K562 (cell line): ENCODE data around the gene TMEM225B. TPM values are rescaled to one million over a fixed set of nuclear protein-coding genes. Genes with fewer than 3 reads are reported as not detected.
A peak's percentile ranks its signal among the peaks of the same experiment; 100 is the strongest.

Experiments used
- ATAC-seq: fragments of 200-7000 bp; cut with Tn5 transposase; 3 replicates; pipeline ENCODE4 v1.9.1; 2020; ENCODE audit warnings: moderate library complexity
- BruUV-seq: library from RNA; stranded (reverse); fragments of 400-500 nt; replicated peaks from 2 replicates; lab custom pipeline; 2021; lab: Mats Ljungman, UMichigan
- CTCF ChIA-PET: fragments of 300-600 bp; formaldehyde crosslinking; extraction: SDS; loops from one replicate; lab custom pipeline; 2021; ENCODE audit warnings: low intra/inter-chr PET ratio; lab: Yijun Ruan, JAX
- POLR2A ChIA-PET: fragments of 300-600, 350-650 bp; sonication (Branson Sonifier 250); formaldehyde crosslinking; extraction: SDS; loops from one replicate; lab custom pipeline; 2021; ENCODE audit warnings: antibody characterized with exemption, inconsistent platforms; lab: Yijun Ruan, JAX
- DNase-seq, 4 experiments: peaks; one replicate each; pipeline versions ENCODE4 v3.0.0 to v3.0.0-alpha.2; 2011 to 2018; ENCODE audit warnings: low spot score in 3 of 4, mixed read lengths in 3 of 4; ENCODE audit errors: extremely low read depth in 1 of 4
- FAIRE-seq: peaks from 2 replicates; lab custom pipeline; 2011; peaks lifted over from hg19 to GRCh38; lab: Jason Lieb, UNC
- H2AFZ ChIP-seq: 2 replicates; pipeline ENCODE4 v1.6.0; 2011; ENCODE audit warnings: low read depth, low read length, control low read depth, inconsistent platforms
- H3K27ac ChIP-seq: fragments of 200-600 bp; 3 replicates; pipeline ENCODE4 v1.8.0; 2011; ENCODE audit warnings: low read depth, mild to moderate bottlenecking, control low read depth, inconsistent platforms, low read length, moderate library complexity, mixed read lengths; ENCODE audit errors: extremely low read depth
- H3K27me3 ChIP-seq, 2 experiments: fragments of 300-600 bp in 1 of 2; 2 replicates in 1 of 2; 3 replicates in 1 of 2; pipeline versions ENCODE4 v1.6.0 to v1.8.0; 2011; ENCODE audit warnings: inconsistent platforms in 2 of 2, low read length in 2 of 2, mild to moderate bottlenecking in 1 of 2, mixed read lengths in 1 of 2, moderate library complexity in 1 of 2; ENCODE audit not compliant: control insufficient read depth in 2 of 2, insufficient read depth in 2 of 2
- H3K36me3 ChIP-seq: fragments of 300-600 bp; 3 replicates; pipeline ENCODE4 v1.8.0; 2011; ENCODE audit warnings: mild to moderate bottlenecking, low read length, inconsistent platforms; ENCODE audit not compliant: control insufficient read depth, insufficient read depth
- H3K4me1 ChIP-seq, 2 experiments: fragments of 200-600 bp in 1 of 2; replicated peaks in 1 of 2; 2 replicates in 1 of 2; 3 replicates in 1 of 2; pipeline versions ENCODE4 v1.5.1 to v1.8.0; 2011; ENCODE audit warnings: inconsistent platforms in 2 of 2, low read length in 2 of 2, mild to moderate bottlenecking in 1 of 2, mixed read lengths in 1 of 2, moderate library complexity in 1 of 2; ENCODE audit not compliant: control insufficient read depth in 2 of 2, insufficient read depth in 2 of 2
- H3K4me2 ChIP-seq: 2 replicates; pipeline ENCODE4 v1.6.1; 2011; ENCODE audit warnings: low read length, control low read depth, inconsistent platforms, mixed read lengths; ENCODE audit not compliant: insufficient read depth
- H3K4me3 ChIP-seq: fragments of 200-600 bp; sonication (generic), shearing (Covaris generic); 2 replicates; pipeline ENCODE4 v1.5.1; 2016; ENCODE audit warnings: control low read depth, inconsistent platforms
- H3K79me2 ChIP-seq: fragments of 200-600 bp; 3 replicates; pipeline ENCODE4 v1.8.0; 2011; ENCODE audit warnings: low read length, inconsistent platforms; ENCODE audit not compliant: control insufficient read depth, insufficient read depth
- H3K9ac ChIP-seq, 2 experiments: 2 replicates each; pipeline versions ENCODE4 v1.6.0 to v1.6.1; 2011; ENCODE audit warnings: low read depth in 2 of 2, low read length in 2 of 2, control low read depth in 1 of 2, inconsistent platforms in 1 of 2, mild to moderate bottlenecking in 1 of 2, mixed read lengths in 1 of 2; ENCODE audit not compliant: insufficient read depth in 1 of 2
- H3K9me1 ChIP-seq: one replicate; pipeline ENCODE4 v1.6.0; 2011; ENCODE audit warnings: inconsistent platforms, mild to moderate bottlenecking, low read length, moderate library complexity; ENCODE audit not compliant: control insufficient read depth, insufficient read depth
- H3K9me3 ChIP-seq: replicated peaks from 2 replicates; pipeline ENCODE4 v1.5.1; 2011; ENCODE audit warnings: low read depth, low read length, inconsistent platforms; ENCODE audit not compliant: control insufficient read depth, insufficient read depth
- H4K20me1 ChIP-seq: replicated peaks from 2 replicates; pipeline ENCODE4 v1.6.1; 2011; ENCODE audit warnings: low read length, inconsistent platforms, mixed read lengths; ENCODE audit not compliant: control insufficient read depth, insufficient read depth
- CHD4 ChIP-seq: fragments of 200-600 bp; sonication (generic); IDR thresholded peaks from 3 replicates; pipeline ENCODE4 v1.6.1; 2012; ENCODE audit warnings: low read depth, mild to moderate bottlenecking, mixed read lengths, low read length, inconsistent platforms; ENCODE audit not compliant: insufficient read depth, insufficient replicate concordance, poor library complexity, severe bottlenecking
- HNRNPLL ChIP-seq: fragments of 200-400 bp; formaldehyde crosslinking; IDR thresholded peaks from 2 replicates; pipeline ENCODE4 v1.6.1; 2017; ENCODE audit warnings: low read length, low read depth, mild to moderate bottlenecking; ENCODE audit not compliant: poor library complexity, severe bottlenecking
- RAD21 ChIP-seq, 2 experiments: fragments of 250-450 bp in 1 of 2; fragments of 450-650 bp in 1 of 2; sonication (Bioruptor Pico) in 1 of 2; formaldehyde crosslinking in 1 of 2; IDR thresholded peaks in 1 of 2; conservative IDR thresholded peaks in 1 of 2; 2 replicates each; pipeline versions ENCODE4 v1.4.0 to v1.8.0; 2020 to 2022; ENCODE audit warnings: mild to moderate bottlenecking in 2 of 2, moderate library complexity in 1 of 2
- SMC3 ChIP-seq: conservative IDR thresholded peaks from 2 replicates; pipeline ENCODE4 v1.6.1; 2011; ENCODE audit warnings: low read depth, low read length, improper control_type of control experiment; ENCODE audit not compliant: insufficient read depth
- WGBS: fragments of 100-300 bp; shearing (Covaris generic); methylation state at CpG from one replicate; pipeline ENCODE4 v1.1.6; 2016; ENCODE audit warnings: low coverage, mixed read lengths; ENCODE audit not compliant: insufficient coverage; ENCODE audit errors: missing lambda C conversion rate; 5-methylcytosine and 5-hydroxymethylcytosine counted together
- in situ Hi-C: fragments of 300-500 bp; cut with MboI; formaldehyde crosslinking; loops from 4 replicates; pipeline ENCODE4 v1.15.0; 2018; ENCODE audit warnings: inconsistent platforms, mixed read lengths
- intact Hi-C: fragments of 100-400 bp; cut with micrococcal nuclease; formaldehyde crosslinking; loops from 2 replicates; pipeline ENCODE4 v1.14.2; 2022
- polyA plus RNA-seq, 8 experiments: library from polyadenylated mRNA; depleted of rRNA in 4 of 8; stranded (reverse) in 5 of 8; unstranded in 3 of 8; fragments of >200 nt; fragmentation: Nextera tagmentation in 2 of 8; fragmentation: Illumina TruSeq in 1 of 8; extraction: Ambion mirVana in 2 of 8; extraction: Trizol in 1 of 8; gene quantifications; 2 replicates each; pipeline versions ENCODE4 v1.2.1 to v1.2.3, GENCODE V29; 2011 to 2014; ENCODE audit warnings: inconsistent platforms in 1 of 8, missing spikeins in 1 of 8
- total RNA-seq, 7 experiments: library from RNA; depleted of rRNA in 6 of 7; stranded (reverse); fragments of >200 nt in 6 of 7; fragmentation: Illumina TruSeq in 2 of 7; extraction: Trizol in 2 of 7; gene quantifications; 2 replicates each; pipeline versions ENCODE4 v1.2.1 to v1.2.3, GENCODE V29; 2011 to 2021; ENCODE audit warnings: low replicate concordance in 1 of 7
- TF ChIP-seq, protein P1 (sequence below), 2 experiments: fragments of 450-650 bp; formaldehyde crosslinking in 1 of 2; IDR thresholded peaks; 2 replicates each; pipeline versions ENCODE4 v1.4.0 to v1.6.1; 2014 to 2020; ENCODE audit warnings: mild to moderate bottlenecking in 2 of 2, borderline replicate concordance in 1 of 2, low read depth in 1 of 2
- TF ChIP-seq, protein P2 (sequence below): fragments of 450-650 bp; IDR thresholded peaks from 2 replicates; pipeline ENCODE4 v1.6.1; 2016
- TF ChIP-seq, protein P3 (sequence below), 3 experiments: IDR thresholded peaks in 2 of 3; conservative IDR thresholded peaks in 1 of 3; 2 replicates each; pipeline ENCODE4 v1.5.1; 2011 to 2012; ENCODE audit warnings: low read length in 3 of 3, mild to moderate bottlenecking in 3 of 3, control low read depth in 2 of 3, improper control_type of control experiment in 1 of 3, inconsistent platforms in 1 of 3, low read depth in 1 of 3, mixed read lengths in 1 of 3, moderate library complexity in 1 of 3; ENCODE audit not compliant: insufficient read depth in 2 of 3

The TMEM225B gene
- total and polyA plus RNA-seq, 9 of the 15 experiments (the other 6 are each of a cell fraction or from before 2014, with no cell fraction given): 0.08 to 0.73 (median 0.56) TPM

DNA sequence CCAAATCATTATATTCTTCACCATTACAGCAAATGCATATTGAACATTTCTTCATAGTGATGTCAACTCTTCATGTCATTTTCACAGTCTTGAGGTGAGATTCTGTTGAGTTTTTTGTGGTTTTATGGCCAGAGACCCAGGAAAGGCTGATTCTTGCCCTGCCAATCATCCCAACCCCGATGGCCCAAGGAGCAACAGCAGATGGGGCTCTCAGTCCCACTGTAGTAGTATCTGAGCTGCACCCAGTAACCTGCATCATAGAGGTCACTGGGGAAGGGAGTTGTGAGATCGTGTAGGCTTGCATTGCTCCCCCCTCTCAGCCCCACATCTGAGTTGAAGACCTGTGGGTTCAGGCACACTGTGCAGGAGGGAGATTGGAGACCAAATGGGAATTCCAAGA lies 45.4 kb downstream of the TMEM225B start:
- FAIRE-seq: no peak
- in situ Hi-C loops: no loop called here
- no TSS peak for BruUV-seq
- intact Hi-C loops: no loop called here
- Histone ChIP-seq H3K36me3 (no peaks in the 10 kb centered on the region), H3K79me2 (no peaks in the 10 kb centered on the region), H3K9me1 (no peaks in the 10 kb centered on the region), H3K27ac (no peak overlapping the region), H3K4me3 (no peak overlapping the region)
- CTCF ChIA-PET: no interaction called here
- TF ChIP-seq CHD4 (no peak), HNRNPLL (no peak), RAD21 (CRISPR knock-in tag; conservative IDR thresholded peaks at IDR 0.05 in 1 of 2, IDR thresholded peaks at IDR 0.05 in 1 of 2) (peak in 1 of 2 experiments; percentile 37; a peak in 2 of 4 replicates), SMC3 (0 out of 2 replicates have a peak, but pooled peaks have one; percentile 9)
- TF ChIP-seq, protein P1, sequence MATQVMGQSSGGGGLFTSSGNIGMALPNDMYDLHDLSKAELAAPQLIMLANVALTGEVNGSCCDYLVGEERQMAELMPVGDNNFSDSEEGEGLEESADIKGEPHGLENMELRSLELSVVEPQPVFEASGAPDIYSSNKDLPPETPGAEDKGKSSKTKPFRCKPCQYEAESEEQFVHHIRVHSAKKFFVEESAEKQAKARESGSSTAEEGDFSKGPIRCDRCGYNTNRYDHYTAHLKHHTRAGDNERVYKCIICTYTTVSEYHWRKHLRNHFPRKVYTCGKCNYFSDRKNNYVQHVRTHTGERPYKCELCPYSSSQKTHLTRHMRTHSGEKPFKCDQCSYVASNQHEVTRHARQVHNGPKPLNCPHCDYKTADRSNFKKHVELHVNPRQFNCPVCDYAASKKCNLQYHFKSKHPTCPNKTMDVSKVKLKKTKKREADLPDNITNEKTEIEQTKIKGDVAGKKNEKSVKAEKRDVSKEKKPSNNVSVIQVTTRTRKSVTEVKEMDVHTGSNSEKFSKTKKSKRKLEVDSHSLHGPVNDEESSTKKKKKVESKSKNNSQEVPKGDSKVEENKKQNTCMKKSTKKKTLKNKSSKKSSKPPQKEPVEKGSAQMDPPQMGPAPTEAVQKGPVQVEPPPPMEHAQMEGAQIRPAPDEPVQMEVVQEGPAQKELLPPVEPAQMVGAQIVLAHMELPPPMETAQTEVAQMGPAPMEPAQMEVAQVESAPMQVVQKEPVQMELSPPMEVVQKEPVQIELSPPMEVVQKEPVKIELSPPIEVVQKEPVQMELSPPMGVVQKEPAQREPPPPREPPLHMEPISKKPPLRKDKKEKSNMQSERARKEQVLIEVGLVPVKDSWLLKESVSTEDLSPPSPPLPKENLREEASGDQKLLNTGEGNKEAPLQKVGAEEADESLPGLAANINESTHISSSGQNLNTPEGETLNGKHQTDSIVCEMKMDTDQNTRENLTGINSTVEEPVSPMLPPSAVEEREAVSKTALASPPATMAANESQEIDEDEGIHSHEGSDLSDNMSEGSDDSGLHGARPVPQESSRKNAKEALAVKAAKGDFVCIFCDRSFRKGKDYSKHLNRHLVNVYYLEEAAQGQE (IDR thresholded peaks at IDR 0.05; ENCODE audit: borderline replicate concordance): peak; percentile 32; the same call in 1 of the 2 replicates
- TF ChIP-seq, protein P1 (CRISPR knock-in tag; IDR thresholded peaks at IDR 0.05; ENCODE audit: low read depth): no peak
- TF ChIP-seq, protein P2, sequence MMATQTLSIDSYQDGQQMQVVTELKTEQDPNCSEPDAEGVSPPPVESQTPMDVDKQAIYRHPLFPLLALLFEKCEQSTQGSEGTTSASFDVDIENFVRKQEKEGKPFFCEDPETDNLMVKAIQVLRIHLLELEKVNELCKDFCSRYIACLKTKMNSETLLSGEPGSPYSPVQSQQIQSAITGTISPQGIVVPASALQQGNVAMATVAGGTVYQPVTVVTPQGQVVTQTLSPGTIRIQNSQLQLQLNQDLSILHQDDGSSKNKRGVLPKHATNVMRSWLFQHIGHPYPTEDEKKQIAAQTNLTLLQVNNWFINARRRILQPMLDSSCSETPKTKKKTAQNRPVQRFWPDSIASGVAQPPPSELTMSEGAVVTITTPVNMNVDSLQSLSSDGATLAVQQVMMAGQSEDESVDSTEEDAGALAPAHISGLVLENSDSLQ: peak; percentile 87
- TF ChIP-seq, protein P3, sequence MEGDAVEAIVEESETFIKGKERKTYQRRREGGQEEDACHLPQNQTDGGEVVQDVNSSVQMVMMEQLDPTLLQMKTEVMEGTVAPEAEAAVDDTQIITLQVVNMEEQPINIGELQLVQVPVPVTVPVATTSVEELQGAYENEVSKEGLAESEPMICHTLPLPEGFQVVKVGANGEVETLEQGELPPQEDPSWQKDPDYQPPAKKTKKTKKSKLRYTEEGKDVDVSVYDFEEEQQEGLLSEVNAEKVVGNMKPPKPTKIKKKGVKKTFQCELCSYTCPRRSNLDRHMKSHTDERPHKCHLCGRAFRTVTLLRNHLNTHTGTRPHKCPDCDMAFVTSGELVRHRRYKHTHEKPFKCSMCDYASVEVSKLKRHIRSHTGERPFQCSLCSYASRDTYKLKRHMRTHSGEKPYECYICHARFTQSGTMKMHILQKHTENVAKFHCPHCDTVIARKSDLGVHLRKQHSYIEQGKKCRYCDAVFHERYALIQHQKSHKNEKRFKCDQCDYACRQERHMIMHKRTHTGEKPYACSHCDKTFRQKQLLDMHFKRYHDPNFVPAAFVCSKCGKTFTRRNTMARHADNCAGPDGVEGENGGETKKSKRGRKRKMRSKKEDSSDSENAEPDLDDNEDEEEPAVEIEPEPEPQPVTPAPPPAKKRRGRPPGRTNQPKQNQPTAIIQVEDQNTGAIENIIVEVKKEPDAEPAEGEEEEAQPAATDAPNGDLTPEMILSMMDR (IDR thresholded peaks at IDR 0.05 in 2 of 3, conservative IDR thresholded peaks at IDR 0.05 in 1 of 3; ENCODE audit: insufficient read depth in 2 of 3, low read depth in 1 of 3, low read length in 3 of 3): 0 out of 6 replicates have a peak, but pooled peaks of 1 of the 3 experiments have one; percentile 6
- TF ChIP-seq, all 486 proteins: peak for 5
- Histone ChIP-seq H3K4me2 (no peak overlapping the region), H3K27me3 (no peaks in the 10 kb centered on the region), H3K9ac (no peak overlapping the region), H4K20me1 (no peaks in the 10 kb centered on the region), H3K4me1 (peaks cover 0 to 4% of the 10 kb centered on the region in 2 experiments; a peak in 1 of 5 replicates), H2AFZ (no peak overlapping the region), H3K9me3 (no peaks in the 10 kb centered on the region)
- POLR2A ChIA-PET: interaction anchor here (1.4 kb wide), 1 partner anchor 12 kb away, joined by 7 read pairs; no protein-coding TSS in a partner anchor
- DNase-seq (no peak), ATAC-seq (peak; percentile 65)
- WGBS: 0% methylated on average over 2 of the region's 2 CpGs
